ENCODE results near the gene DNAJC11.

DNA sequence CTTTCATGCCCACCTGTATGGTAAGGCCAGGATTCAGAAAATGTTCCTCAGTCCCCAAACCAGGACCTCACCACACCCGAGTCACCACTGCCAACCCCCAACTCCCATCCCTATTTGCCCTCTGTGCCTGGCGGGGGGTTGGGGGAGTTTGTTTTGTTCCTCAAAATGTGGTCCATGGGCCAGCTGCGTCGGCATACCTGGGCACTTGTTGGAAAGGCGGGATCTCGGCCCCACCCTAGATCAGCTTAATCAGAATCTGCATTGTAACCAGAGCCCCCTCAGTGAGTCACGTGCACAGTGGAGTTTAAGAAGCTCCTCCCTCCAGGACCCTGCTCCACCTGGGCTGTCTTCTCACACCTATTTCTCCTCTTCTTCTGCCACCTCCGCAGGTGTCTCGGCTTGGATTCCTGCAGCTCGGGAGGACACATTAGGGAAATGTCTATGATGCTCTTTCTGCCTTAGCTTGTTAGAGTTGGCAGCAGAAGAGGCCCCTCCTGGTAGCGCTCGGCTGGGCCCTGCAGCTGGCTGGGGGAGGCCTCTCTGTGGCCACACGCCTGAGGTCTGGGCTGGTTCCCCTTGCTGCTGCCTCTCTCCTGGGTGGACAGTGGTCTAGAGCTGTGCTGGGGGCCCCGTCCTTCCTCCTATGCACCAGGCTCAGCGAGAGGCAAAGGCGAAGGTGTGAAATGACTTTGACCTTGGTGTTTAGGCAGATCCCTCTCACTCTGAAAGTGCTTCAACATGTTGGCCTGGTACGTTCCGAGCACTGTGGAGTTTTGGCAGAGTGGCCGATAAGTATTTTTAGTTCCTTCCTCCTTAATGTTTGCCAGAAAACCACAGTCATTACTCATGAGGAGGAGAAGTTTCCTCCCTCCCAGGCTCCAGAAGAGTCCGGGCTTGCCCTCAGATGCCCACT is 41.8 kb upstream of the DNAJC11 start:
- TF ChIP-seq, protein P1, sequence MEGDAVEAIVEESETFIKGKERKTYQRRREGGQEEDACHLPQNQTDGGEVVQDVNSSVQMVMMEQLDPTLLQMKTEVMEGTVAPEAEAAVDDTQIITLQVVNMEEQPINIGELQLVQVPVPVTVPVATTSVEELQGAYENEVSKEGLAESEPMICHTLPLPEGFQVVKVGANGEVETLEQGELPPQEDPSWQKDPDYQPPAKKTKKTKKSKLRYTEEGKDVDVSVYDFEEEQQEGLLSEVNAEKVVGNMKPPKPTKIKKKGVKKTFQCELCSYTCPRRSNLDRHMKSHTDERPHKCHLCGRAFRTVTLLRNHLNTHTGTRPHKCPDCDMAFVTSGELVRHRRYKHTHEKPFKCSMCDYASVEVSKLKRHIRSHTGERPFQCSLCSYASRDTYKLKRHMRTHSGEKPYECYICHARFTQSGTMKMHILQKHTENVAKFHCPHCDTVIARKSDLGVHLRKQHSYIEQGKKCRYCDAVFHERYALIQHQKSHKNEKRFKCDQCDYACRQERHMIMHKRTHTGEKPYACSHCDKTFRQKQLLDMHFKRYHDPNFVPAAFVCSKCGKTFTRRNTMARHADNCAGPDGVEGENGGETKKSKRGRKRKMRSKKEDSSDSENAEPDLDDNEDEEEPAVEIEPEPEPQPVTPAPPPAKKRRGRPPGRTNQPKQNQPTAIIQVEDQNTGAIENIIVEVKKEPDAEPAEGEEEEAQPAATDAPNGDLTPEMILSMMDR (conservative IDR thresholded peaks at IDR 0.05; ENCODE audit: low read depth, low read length), result no peak
- no peak for TF ChIP-seq EZH2 (IDR thresholded peaks at IDR 0.05; ENCODE audit: borderline replicate concordance, low read depth, low read length, poor library complexity, severe bottlenecking)

All from A673 (cell line).